Epithelial cell of proximal tubule (primary cell): Measurements from ENCODE around the gene GPR89A. TPM values are rescaled to one million over a fixed set of nuclear protein-coding genes. Genes with fewer than 3 reads are reported as not detected.

Experiments
- DNase-seq: peaks from one replicate; pipeline ENCODE4 v3.0.0-alpha.2; 2011; ENCODE audit warnings: low read depth
- H3K4me3 ChIP-seq: 2 replicates; pipeline ENCODE4 v1.5.1; 2011; ENCODE audit warnings: low read depth, mild to moderate bottlenecking, low read length
- CTCF ChIP-seq: conservative IDR thresholded peaks from 2 replicates; pipeline ENCODE4 v1.5.1; 2012; ENCODE audit warnings: low read depth, mild to moderate bottlenecking, low read length
- total RNA-seq: library from RNA; depleted of rRNA; stranded (reverse); fragments of >200 nt; gene quantifications from 2 replicates; pipeline ENCODE4 v1.2.3, GENCODE V29; 2015

Gene GPR89A
- total RNA-seq, 1 donor from 2014 or later, result 23.5 TPM

- no peak overlapping the region for H3K4me3 ChIP-seq
- no peak for TF ChIP-seq CTCF
- DNase-seq, result peak; percentile 86
Measured at GRCh38 chr1:145692785-145693443, 85.1 kb downstream of the GPR89A start.

- no peak overlapping the region for H3K4me3 ChIP-seq
- DNase-seq, result no peak
- TF ChIP-seq CTCF, result no peak
Measured at GRCh38 chr1:145695821-145696629, 88.2 kb downstream of the GPR89A start.

GRCh38 chr1:145696630-145696960 is 88.8 kb downstream of the GPR89A start:
- DNase-seq, result no peak

GRCh38 chr1:145701306-145701862 is 93.6 kb downstream of the GPR89A start:
- TF ChIP-seq CTCF, result no peak
- no peak for DNase-seq
- no peak overlapping the region for H3K4me3 ChIP-seq

More at GRCh38 chr1:145696630-145696960, 88.8 kb downstream of the GPR89A start:
- H3K4me3 ChIP-seq, result no peak overlapping the region
- no peak for TF ChIP-seq CTCF

GRCh38 chr1:145702052-145702451 is 94.3 kb downstream of the GPR89A start:
- DNase-seq, result no peak
- H3K4me3 ChIP-seq, result no peak overlapping the region
- TF ChIP-seq CTCF, result no peak

- TF ChIP-seq CTCF, result no peak
- H3K4me3 ChIP-seq, result no peak overlapping the region
- DNase-seq, result no peak
Measured at GRCh38 chr1:145702826-145703225, 95.0 kb downstream of the GPR89A start.
